Karpas-422 (cell line): ENCODE measurements around the gene VGF. TPM values are rescaled to one million over a fixed set of nuclear protein-coding genes. Genes with fewer than 3 reads are reported as not detected.
A peak's percentile ranks its signal among the peaks of the same experiment; 100 is the strongest.

Experiments used
- DNase-seq: peaks from one replicate; pipeline ENCODE4 v3.0.0-alpha.2; 2015
- H2AFZ ChIP-seq: fragments of 200-600 bp; sonication (generic); 2 replicates; pipeline ENCODE4 v1.6.1; 2014; ENCODE audit warnings: antibody characterized with exemption, low read length, mixed read lengths
- H3K27ac ChIP-seq: fragments of 200-600 bp; sonication (generic); 2 replicates; pipeline ENCODE4 v1.5.1; 2014; ENCODE audit warnings: mild to moderate bottlenecking, low read length, moderate library complexity
- H3K27me3 ChIP-seq: fragments of 200-600 bp; sonication (generic); 2 replicates; pipeline ENCODE4 v1.6.1; 2014; ENCODE audit warnings: low read length, mixed read lengths
- H3K36me3 ChIP-seq: fragments of 200-600 bp; sonication (generic); 2 replicates; pipeline ENCODE4 v1.6.1; 2014; ENCODE audit warnings: low read length, mixed read lengths; ENCODE audit not compliant: insufficient read depth
- H3K4me1 ChIP-seq: fragments of 200-600 bp; sonication (generic); 2 replicates; pipeline ENCODE4 v1.6.1; 2014; ENCODE audit warnings: mild to moderate bottlenecking, low read length, mixed read lengths
- H3K4me2 ChIP-seq: fragments of 200-600 bp; sonication (generic); 2 replicates; pipeline ENCODE4 v1.6.1; 2014; ENCODE audit warnings: low read length, low read depth, mild to moderate bottlenecking; ENCODE audit not compliant: poor library complexity, severe bottlenecking
- H3K4me3 ChIP-seq: fragments of 200-600 bp; sonication (generic); 2 replicates; pipeline ENCODE4 v1.5.1; 2014; ENCODE audit warnings: mild to moderate bottlenecking, antibody characterized with exemption, low read length, mixed read lengths
- H3K79me2 ChIP-seq: fragments of 200-600 bp; sonication (generic); 2 replicates; pipeline ENCODE4 v1.6.1; 2014; ENCODE audit warnings: mild to moderate bottlenecking, low read length, mixed read lengths
- H3K9ac ChIP-seq: fragments of 200-600 bp; sonication (generic); 2 replicates; pipeline ENCODE4 v1.6.0; 2014; ENCODE audit warnings: low read length
- H3K9me2 ChIP-seq: fragments of 200-600 bp; sonication (generic), shearing (Covaris generic); replicated peaks from 2 replicates; pipeline ENCODE4 v1.6.0; 2014; ENCODE audit warnings: mild to moderate bottlenecking, low read length, moderate library complexity; ENCODE audit not compliant: insufficient read depth
- H3K9me3 ChIP-seq: fragments of 300-700, 200-600 bp; sonication (generic); 2 replicates; pipeline ENCODE4 v1.6.1; 2014; ENCODE audit warnings: low read length, mixed read lengths
- H4K20me1 ChIP-seq: fragments of 200-600 bp; sonication (generic); 2 replicates; pipeline ENCODE4 v1.6.1; 2014; ENCODE audit warnings: mild to moderate bottlenecking, antibody characterized with exemption, low read length, low read depth; ENCODE audit not compliant: insufficient read depth
- total RNA-seq: library from RNA; depleted of rRNA; stranded (reverse); fragments of >200 nt; shearing (Covaris generic); gene quantifications from 2 replicates; pipeline ENCODE4 v1.2.3, GENCODE V29; 2014; ENCODE audit warnings: low replicate concordance

VGF gene
- total RNA-seq, 1 experiment from 2014 or later = 0.86 TPM

DNA sequence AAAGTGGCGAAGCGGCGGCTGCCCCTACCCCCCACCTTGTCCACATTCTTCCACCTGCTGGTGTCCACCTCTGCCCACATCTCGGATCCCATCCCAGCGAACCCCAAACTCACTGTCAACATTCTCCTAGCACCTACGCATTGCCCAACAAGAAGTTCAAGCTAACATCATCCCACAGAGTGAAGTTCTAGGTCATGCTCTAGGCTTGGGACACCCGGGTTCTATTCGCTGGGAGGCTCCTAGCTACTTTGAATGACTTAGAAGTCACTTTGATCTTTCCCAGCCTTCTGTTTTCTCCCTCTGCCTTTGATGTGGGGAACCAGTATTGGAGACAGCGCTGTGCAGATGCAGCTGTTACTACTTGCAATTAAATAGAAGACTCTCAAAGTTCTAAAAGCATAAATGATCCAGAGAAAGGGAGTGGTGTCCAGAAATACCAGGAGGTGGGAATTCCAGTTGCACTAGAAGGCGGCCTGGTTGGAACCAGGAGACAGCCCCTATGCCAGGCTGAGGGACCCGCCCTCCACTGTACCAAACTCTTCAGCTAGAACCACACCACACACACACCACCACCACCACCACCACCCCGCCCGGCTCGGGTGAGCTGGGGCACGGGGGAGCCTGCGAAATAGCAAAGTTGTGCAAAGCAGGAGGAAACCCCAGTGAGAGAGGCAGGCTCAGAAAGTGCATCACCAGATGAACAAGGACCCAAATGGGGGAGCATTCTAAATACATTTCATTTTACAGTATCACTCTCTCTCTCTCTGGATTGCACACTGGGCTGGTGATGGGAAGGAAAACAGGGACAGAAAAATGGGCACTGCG is 5.5 kb upstream of the VGF start:
- H4K20me1 ChIP-seq = peaks cover 13% of the 10 kb centered on the region; the same call in 1 of the 2 replicates
- H3K9me3 ChIP-seq = no peaks in the 10 kb centered on the region
- no peaks in the 10 kb centered on the region for H3K9me2 ChIP-seq
- no peak for DNase-seq
- H3K79me2 ChIP-seq = no peaks in the 10 kb centered on the region
- no peak overlapping the region for H3K9ac ChIP-seq
- H3K27me3 ChIP-seq = no peaks in the 10 kb centered on the region
- H3K27ac ChIP-seq = no peak overlapping the region
- peaks cover 12% of the 10 kb centered on the region for H3K4me1 ChIP-seq
- H3K4me3 ChIP-seq = no peak overlapping the region
- no peaks in the 10 kb centered on the region for H3K36me3 ChIP-seq
- no peak overlapping the region for H3K4me2 ChIP-seq
- no peak overlapping the region for H2AFZ ChIP-seq

DNA sequence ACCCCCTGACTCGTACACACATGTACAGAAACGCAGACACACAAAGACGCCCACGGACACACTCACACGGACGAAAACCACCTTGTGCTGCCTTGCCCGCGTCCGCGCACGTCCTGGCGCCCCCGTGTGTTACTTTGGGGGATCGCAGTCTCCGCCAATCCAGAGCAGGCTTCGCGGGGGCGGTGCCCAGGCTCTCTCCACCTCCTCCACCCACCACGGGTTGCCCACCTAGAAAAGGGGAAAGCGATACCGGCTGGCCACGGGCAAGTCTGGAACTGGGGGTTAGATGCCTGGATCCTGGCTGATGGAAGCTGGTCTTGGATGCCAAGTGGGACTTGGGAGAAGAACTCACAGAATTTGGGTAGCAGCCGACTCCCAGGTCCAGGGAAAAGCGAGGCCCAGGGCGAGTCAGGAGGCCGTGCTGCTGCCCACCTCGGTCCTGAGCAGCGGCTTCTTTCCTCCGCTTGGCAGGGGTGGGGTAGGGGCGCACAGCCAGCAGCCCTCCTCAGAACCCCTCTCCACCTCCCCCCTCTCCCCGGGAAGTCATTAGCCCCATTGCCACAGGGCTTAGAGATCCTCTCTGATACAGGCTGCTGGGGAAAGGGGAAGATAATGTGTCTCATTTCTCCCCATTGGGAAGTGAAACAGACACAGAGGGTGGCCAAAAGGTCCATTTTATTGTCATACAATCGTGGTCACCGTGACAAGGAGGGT is 4.6 kb upstream of the VGF start:
- Histone ChIP-seq H3K79me2 (no peaks in the 10 kb centered on the region), H3K27ac (no peak overlapping the region), H3K4me2 (peak overlapping the region; percentile 22), H3K27me3 (no peaks in the 10 kb centered on the region), H2AFZ (no peak overlapping the region), H3K36me3 (no peaks in the 10 kb centered on the region), H3K4me3 (no peak overlapping the region), H4K20me1 (peaks cover 18% of the 10 kb centered on the region), H3K4me1 (peaks cover 19% of the 10 kb centered on the region), H3K9ac (no peak overlapping the region), H3K9me3 (no peaks in the 10 kb centered on the region), H3K9me2 (no peaks in the 10 kb centered on the region)
- peak; percentile 92 for DNase-seq

DNA sequence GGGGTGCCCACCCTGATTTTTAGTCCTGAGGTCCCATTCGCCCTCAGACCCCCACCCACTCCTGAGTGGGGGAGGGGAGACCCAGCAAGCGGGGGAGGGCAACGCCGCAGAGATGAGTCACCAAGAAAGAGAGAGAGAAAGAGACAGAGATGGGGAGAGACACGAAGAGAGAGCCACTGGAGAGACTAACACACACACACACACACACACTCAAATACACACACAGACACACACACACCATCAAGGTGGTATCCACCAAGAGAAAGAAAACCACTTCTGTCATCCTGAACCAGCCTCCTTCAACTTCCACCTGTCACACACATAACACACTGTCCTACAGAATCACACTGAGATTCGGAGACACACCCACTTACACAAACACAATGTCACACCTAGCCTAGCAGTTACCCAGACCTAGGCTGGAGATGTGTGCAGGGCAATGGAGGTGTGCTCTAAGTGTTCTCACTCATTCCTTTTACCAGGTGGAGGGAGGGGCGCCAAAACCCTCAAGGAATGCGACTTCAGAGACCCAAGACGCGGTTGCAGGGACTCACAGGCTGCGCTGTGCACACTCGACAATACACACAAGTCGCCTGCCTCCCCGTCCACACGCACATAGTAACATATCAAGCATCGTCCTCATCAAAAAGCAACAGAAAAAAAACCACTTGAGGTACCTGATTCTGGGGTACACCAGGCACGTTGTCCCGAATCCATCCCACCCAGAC is 3.9 kb upstream of the VGF start:
- H3K27me3 ChIP-seq = no peaks in the 10 kb centered on the region
- no peak overlapping the region for H3K4me3 ChIP-seq
- H3K79me2 ChIP-seq = 0 out of 2 replicates have a peak, but pooled peaks cover under 1% of the 10 kb centered on the region
- no peaks in the 10 kb centered on the region for H3K9me3 ChIP-seq
- DNase-seq = peak; percentile 54
- H2AFZ ChIP-seq = no peak overlapping the region
- no peak overlapping the region for H3K27ac ChIP-seq
- peaks cover 25% of the 10 kb centered on the region for H4K20me1 ChIP-seq
- H3K4me1 ChIP-seq = peaks cover 26% of the 10 kb centered on the region
- H3K9ac ChIP-seq = no peak overlapping the region
- no peaks in the 10 kb centered on the region for H3K36me3 ChIP-seq
- H3K4me2 ChIP-seq = peak overlapping the region; percentile 22
- H3K9me2 ChIP-seq = no peaks in the 10 kb centered on the region

DNA sequence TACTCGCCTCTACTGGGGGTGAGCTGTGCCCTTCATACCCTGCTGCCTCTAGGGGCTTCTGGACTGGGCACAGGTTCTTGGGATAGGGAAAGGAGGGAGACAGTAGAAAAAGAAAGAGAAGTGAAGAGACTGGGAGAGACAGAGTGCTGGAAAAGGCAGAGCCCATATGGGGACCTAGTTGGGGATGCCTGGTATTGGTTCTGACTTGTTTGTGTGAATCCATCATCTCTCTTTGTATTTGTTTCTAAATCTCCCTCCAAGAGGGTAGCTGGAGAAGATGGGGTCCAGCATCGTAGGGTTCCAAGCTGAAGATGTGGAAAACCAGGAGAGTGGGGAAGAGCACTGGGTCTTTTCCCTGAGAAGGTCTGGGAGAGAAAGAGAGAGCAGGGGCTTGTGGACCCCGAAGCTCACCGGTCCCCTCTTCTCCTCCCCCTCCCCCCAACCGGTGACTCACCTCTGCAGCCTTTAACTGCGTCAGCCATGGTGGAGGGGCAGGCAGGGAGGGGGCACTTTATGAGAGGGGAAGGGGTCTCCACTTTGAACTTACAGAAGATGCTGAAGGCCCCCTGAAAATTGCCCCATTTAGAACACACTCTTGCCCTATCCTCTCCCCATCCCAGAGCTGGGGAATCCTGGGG is 3.2 kb upstream of the VGF start:
- no peaks in the 10 kb centered on the region for H3K9me2 ChIP-seq
- H3K36me3 ChIP-seq = no peaks in the 10 kb centered on the region
- no peak for DNase-seq
- no peaks in the 10 kb centered on the region for H3K27me3 ChIP-seq
- peaks cover 30% of the 10 kb centered on the region for H3K4me1 ChIP-seq
- no peak overlapping the region for H3K4me3 ChIP-seq
- H3K79me2 ChIP-seq = 0 out of 2 replicates have a peak, but pooled peaks cover 5% of the 10 kb centered on the region
- H3K9ac ChIP-seq = no peak overlapping the region
- H3K27ac ChIP-seq = no peak overlapping the region
- no peaks in the 10 kb centered on the region for H3K9me3 ChIP-seq
- H2AFZ ChIP-seq = no peak overlapping the region
- H4K20me1 ChIP-seq = peaks cover 30% of the 10 kb centered on the region
- no peak overlapping the region for H3K4me2 ChIP-seq

DNA sequence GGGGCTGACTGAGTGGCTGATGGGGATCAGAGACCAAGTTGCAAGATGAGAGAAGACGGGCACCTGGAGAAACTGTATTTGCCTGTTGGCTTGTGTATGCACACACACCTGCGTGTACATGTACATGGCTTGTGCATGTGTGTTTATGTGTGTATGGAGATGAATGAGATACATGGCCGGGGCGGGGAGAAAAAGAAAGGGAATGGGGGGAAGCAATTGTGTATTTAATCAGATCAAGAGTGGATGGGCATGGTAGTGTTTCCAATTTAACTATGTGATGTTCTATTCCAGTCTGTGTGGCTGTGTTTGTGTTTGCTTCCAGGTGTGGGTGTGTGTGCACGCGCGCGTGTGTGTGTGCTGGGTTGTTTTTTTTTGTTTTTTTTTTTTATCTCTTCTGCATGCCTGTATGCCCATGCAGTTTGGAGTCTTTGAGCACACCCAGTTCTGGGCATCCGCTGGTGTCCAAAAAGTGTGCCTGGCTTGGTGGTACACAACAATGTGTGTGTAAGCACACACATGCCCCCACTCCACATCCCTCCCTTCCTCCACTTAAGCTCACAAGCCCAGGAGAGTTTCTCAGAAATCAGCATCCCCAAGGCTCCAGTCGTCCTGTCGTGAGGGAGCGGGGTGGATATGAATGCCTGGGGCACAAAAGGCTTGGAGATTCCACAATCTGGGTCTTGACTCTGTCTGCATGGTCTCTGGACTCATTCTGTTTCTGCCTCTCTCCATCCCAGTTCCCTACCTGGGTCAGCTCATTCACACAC is 2.5 kb upstream of the VGF start:
- no peaks in the 10 kb centered on the region for H3K9me3 ChIP-seq
- 0 out of 2 replicates have a peak, but pooled peaks cover 5% of the 10 kb centered on the region for H3K79me2 ChIP-seq
- DNase-seq = peak; percentile 60
- no peaks in the 10 kb centered on the region for H3K36me3 ChIP-seq
- no peak overlapping the region for H2AFZ ChIP-seq
- H3K9me2 ChIP-seq = no peaks in the 10 kb centered on the region
- no peak overlapping the region for H3K4me3 ChIP-seq
- no peaks in the 10 kb centered on the region for H3K27me3 ChIP-seq
- H3K4me1 ChIP-seq = peaks cover 33% of the 10 kb centered on the region
- no peak overlapping the region for H3K9ac ChIP-seq
- no peak overlapping the region for H3K4me2 ChIP-seq
- H3K27ac ChIP-seq = no peak overlapping the region
- peaks cover 30% of the 10 kb centered on the region for H4K20me1 ChIP-seq

DNA sequence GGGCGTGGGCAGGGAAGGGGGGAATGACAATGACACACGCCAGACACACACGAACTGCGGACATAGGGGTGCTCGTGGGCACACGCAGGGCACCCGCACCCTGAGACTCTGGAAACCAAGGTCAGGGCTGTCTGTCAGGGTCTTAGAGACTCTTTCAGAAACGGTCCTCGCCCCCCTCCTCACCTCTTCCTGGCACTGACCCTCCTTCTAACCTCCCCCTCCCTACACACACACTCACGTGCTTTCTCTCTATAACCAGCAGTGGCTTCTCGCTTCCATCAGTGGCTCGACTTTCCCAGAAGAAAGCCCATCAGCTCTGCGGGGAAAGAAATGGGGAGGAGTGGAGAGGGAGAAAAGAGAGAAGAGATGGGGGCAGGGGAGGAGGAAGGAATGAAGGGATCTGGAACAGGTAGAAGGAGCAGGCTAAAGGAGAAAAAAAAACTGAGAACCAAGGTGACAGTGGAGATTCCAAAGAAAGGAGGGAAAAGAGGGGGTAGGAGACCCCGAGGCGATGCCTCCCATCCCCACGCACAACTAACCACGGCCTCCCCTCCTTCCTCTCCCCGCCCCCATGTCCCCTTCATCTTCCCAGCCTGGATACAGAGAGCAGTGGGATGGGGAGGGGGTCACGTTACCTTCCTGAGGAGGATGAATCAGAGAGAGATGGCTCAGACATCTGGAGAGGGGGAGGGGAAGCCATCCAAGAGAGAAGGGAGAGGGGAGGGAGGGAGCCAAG is 1.7 kb upstream of the VGF start:
- H3K27me3 ChIP-seq = no peaks in the 10 kb centered on the region
- H2AFZ ChIP-seq = no peak overlapping the region
- no peaks in the 10 kb centered on the region for H3K9me2 ChIP-seq
- H3K4me1 ChIP-seq = peaks cover 40% of the 10 kb centered on the region
- H3K79me2 ChIP-seq = 0 out of 2 replicates have a peak, but pooled peaks cover 5% of the 10 kb centered on the region
- no peaks in the 10 kb centered on the region for H3K36me3 ChIP-seq
- no peak overlapping the region for H3K4me2 ChIP-seq
- peaks cover 30% of the 10 kb centered on the region for H4K20me1 ChIP-seq
- H3K27ac ChIP-seq = no peak overlapping the region
- DNase-seq = no peak
- no peak overlapping the region for H3K9ac ChIP-seq
- no peak overlapping the region for H3K4me3 ChIP-seq
- H3K9me3 ChIP-seq = no peaks in the 10 kb centered on the region

DNA sequence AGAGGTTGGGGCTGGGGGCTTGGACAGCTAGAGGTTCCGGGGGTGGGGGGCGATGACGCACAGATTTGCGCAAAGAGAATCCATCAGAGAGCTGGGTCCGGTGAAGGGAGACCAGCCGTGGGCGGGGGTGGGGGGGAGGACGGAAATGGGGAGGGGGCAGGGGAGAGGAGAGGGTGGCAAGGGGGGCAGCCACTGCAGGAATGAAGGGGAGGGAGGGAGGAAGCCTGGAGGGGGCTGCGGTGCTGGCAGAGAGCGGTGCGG is 1.2 kb upstream of the VGF start:
- no peak overlapping the region for H3K9ac ChIP-seq
- 0 out of 2 replicates have a peak, but pooled peaks cover 5% of the 10 kb centered on the region for H3K79me2 ChIP-seq
- no peak overlapping the region for H2AFZ ChIP-seq
- peaks cover 30% of the 10 kb centered on the region for H4K20me1 ChIP-seq
- H3K4me2 ChIP-seq = no peak overlapping the region
- H3K9me2 ChIP-seq = no peaks in the 10 kb centered on the region
- H3K27ac ChIP-seq = no peak overlapping the region
- DNase-seq = no peak
- peaks cover 42% of the 10 kb centered on the region for H3K4me1 ChIP-seq
- H3K36me3 ChIP-seq = no peaks in the 10 kb centered on the region
- no peaks in the 10 kb centered on the region for H3K9me3 ChIP-seq
- no peak overlapping the region for H3K4me3 ChIP-seq
- no peaks in the 10 kb centered on the region for H3K27me3 ChIP-seq
